ENCODE results near the gene CAV3. TPM values are rescaled to one million over a fixed set of nuclear protein-coding genes. Genes with fewer than 3 reads are reported as not detected.

The CAV3 gene
- total and polyA plus RNA-seq, 4 donors = not detected

- 85% methylated on average over 2 of the region's 2 CpGs for WGBS
- peaks cover 3 to 7% (median 5%) of the 10 kb centered on the region in 4 donors for H3K27me3 ChIP-seq (ENCODE audit: control insufficient read depth in 4 of 4, insufficient read depth in 4 of 4, low read length in 3 of 4)
Measured at GRCh38 chr3:8766148-8766547, 32.5 kb downstream of the CAV3 start.

DNA sequence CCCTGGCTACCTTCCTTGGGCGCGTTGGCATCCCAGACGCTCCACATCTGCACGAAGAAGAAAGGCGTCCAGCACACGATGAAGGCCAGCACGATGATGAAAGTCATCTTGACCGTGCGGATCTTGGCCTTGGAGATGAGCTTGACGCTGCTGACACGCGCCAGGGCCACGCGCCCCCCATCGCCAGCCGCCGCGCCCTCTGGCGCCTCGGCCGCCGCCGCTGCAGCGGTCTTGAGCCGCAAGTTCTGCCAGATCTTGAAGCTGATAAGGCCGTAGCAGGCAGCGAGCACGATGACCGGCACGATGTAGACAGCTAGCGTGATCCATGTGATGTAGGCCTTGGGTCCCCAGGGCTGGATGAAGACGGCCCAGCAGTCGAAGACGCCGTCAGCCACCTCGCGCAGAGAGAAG, 33.7 kb downstream of the CAV3 start:
- 32% methylated on average over 37 of the region's 37 CpGs for WGBS
- H3K9me3 ChIP-seq (ENCODE audit: control insufficient read depth in 4 of 4, low read length in 3 of 4) = peaks cover 0 to 1% (median 0%) of the 10 kb centered on the region in 4 donors
- H3K36me3 ChIP-seq (ENCODE audit: control insufficient read depth in 4 of 4, insufficient read depth in 3 of 4, low read depth in 1 of 4, low read length in 3 of 4) = no peaks in the 10 kb centered on the region
- DNase-seq (ENCODE audit: low spot score) = no peak
- no peak overlapping the region for H3K4me3 ChIP-seq (ENCODE audit: low read depth in 1 of 3, low read length in 3 of 3)
- peaks cover 2 to 20% (median 17%) of the 10 kb centered on the region in 4 donors for H3K4me1 ChIP-seq (ENCODE audit: control insufficient read depth in 4 of 4, insufficient read depth in 4 of 4, low read length in 3 of 4)
- no peak overlapping the region for H3K9ac ChIP-seq (ENCODE audit: low read depth in 1 of 2, low read length in 2 of 2)
- H3K27ac ChIP-seq (ENCODE audit: low read depth in 1 of 2, low read length in 2 of 2) = no peak overlapping the region
- TF ChIP-seq JUND (IDR thresholded peaks at IDR 0.05) = no peak
- TF ChIP-seq, protein P1, sequence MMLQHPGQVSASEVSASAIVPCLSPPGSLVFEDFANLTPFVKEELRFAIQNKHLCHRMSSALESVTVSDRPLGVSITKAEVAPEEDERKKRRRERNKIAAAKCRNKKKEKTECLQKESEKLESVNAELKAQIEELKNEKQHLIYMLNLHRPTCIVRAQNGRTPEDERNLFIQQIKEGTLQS (IDR thresholded peaks at IDR 0.05) = no peak
- no peak for TF ChIP-seq EGR1 (IDR thresholded peaks at IDR 0.05; ENCODE audit: low read depth in 2 of 2)
- TF ChIP-seq NR2F2 (IDR thresholded peaks at IDR 0.05) = no peak
- no peak for TF ChIP-seq CTCF (IDR thresholded peaks at IDR 0.05; ENCODE audit: low read depth, low read length, missing input control)
- peaks cover 3 to 9% (median 5%) of the 10 kb centered on the region in 4 donors for H3K27me3 ChIP-seq (ENCODE audit: control insufficient read depth in 4 of 4, insufficient read depth in 4 of 4, low read length in 3 of 4)

More at GRCh38 chr3:8766148-8766547, 32.5 kb downstream of the CAV3 start:
- no peak overlapping the region for H3K4me3 ChIP-seq (ENCODE audit: low read depth in 1 of 3, low read length in 3 of 3)
- TF ChIP-seq RAD21 (IDR thresholded peaks at IDR 0.05) (no peak), EGR1 (IDR thresholded peaks at IDR 0.05; ENCODE audit: low read depth in 2 of 2) (no peak), RXRA (IDR thresholded peaks at IDR 0.05) (no peak), FOXA1 (IDR thresholded peaks at IDR 0.05) (no peak), JUND (IDR thresholded peaks at IDR 0.05) (no peak), YY1 (IDR thresholded peaks at IDR 0.05) (no peak), ZBTB33 (IDR thresholded peaks at IDR 0.05) (no peak), NR2F2 (IDR thresholded peaks at IDR 0.05) (no peak), HNF4G (IDR thresholded peaks at IDR 0.05) (no peak), HNF4A (conservative IDR thresholded peaks at IDR 0.05) (no peak)
- TF ChIP-seq, protein P1 (IDR thresholded peaks at IDR 0.05) = no peak
- TF ChIP-seq, protein P2, sequence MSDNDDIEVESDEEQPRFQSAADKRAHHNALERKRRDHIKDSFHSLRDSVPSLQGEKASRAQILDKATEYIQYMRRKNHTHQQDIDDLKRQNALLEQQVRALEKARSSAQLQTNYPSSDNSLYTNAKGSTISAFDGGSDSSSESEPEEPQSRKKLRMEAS (IDR thresholded peaks at IDR 0.05) = no peak
- H3K27ac ChIP-seq (ENCODE audit: low read depth in 1 of 2, low read length in 2 of 2) = no peak overlapping the region
- no peaks in the 10 kb centered on the region for H3K36me3 ChIP-seq (ENCODE audit: control insufficient read depth in 4 of 4, insufficient read depth in 3 of 4, low read depth in 1 of 4, low read length in 3 of 4)
- DNase-seq (ENCODE audit: low spot score) = no peak
- peaks cover 0 to 1% (median 0%) of the 10 kb centered on the region in 4 donors for H3K9me3 ChIP-seq (ENCODE audit: control insufficient read depth in 4 of 4, low read length in 3 of 4)
- H3K4me1 ChIP-seq (ENCODE audit: control insufficient read depth in 4 of 4, insufficient read depth in 4 of 4, low read length in 3 of 4) = peaks cover 2 to 20% (median 17%) of the 10 kb centered on the region in 4 donors
- H3K9ac ChIP-seq (ENCODE audit: low read depth in 1 of 2, low read length in 2 of 2) = no peak overlapping the region

All from liver (tissue), 9 donors.